Caco-2 (cell line): ENCODE measurements around the gene BAZ2B. TPM values are rescaled to one million over a fixed set of nuclear protein-coding genes. Genes with fewer than 3 reads are reported as not detected.
"Not testable (repeated sequence)": the region's sequence is repeated elsewhere in the genome, so short reads cannot be mapped to it uniquely, and the experiment has no call there.

Experiments
- BruUV-seq: library from RNA; stranded (reverse); fragments of 400-500 nt; replicated peaks from 2 replicates; lab custom pipeline; 2021; lab: Mats Ljungman, UMichigan
- CTCF ChIA-PET: fragments of 300-600 bp; sonication (Branson Sonifier 250); formaldehyde crosslinking; loops from one replicate; lab custom pipeline; 2022; ENCODE audit warnings: antibody characterized with exemption; lab: Charles Lee
- POLR2A ChIA-PET: fragments of 300-600 bp; sonication (Branson Sonifier 250); formaldehyde crosslinking; loops from one replicate; lab custom pipeline; 2022; ENCODE audit warnings: antibody characterized with exemption; lab: Charles Lee
- DNase-seq, 2 experiments: peaks; one replicate each; pipeline versions ENCODE4 v3.0.0 to v3.0.0-alpha.2; 2020 to 2022
- H3K27me3 ChIP-seq: replicated peaks from 2 replicates; pipeline ENCODE4 v1.6.0; 2011; ENCODE audit warnings: low read length; ENCODE audit not compliant: control insufficient read depth, insufficient read depth
- H3K36me3 ChIP-seq: 2 replicates; pipeline ENCODE4 v1.5.1; 2011; ENCODE audit warnings: low read length; ENCODE audit not compliant: control insufficient read depth, insufficient read depth
- H3K4me1 ChIP-seq: fragments of 250-450 bp; sonication (Bioruptor Pico); 2 replicates; pipeline ENCODE4 v1.5.1; 2020; ENCODE audit warnings: mild to moderate bottlenecking
- H3K4me3 ChIP-seq: 2 replicates; pipeline ENCODE4 v1.5.1; 2011; ENCODE audit warnings: low read depth, mild to moderate bottlenecking, control low read depth, low read length
- H3K9me3 ChIP-seq: fragments of 250-450 bp; sonication (Bioruptor Pico); 2 replicates; pipeline ENCODE4 v1.5.1; 2020; ENCODE audit warnings: mild to moderate bottlenecking, moderate library complexity
- H3K27ac Mint-ChIP-seq: one replicate; pipeline ENCODE4 v1.8.0; 2022; ENCODE audit warnings: mixed read lengths; ENCODE audit not compliant: unreplicated experiment
- H3K27me3 Mint-ChIP-seq: one replicate; pipeline ENCODE4 v1.8.0; 2022; ENCODE audit warnings: mixed read lengths; ENCODE audit not compliant: insufficient read depth, unreplicated experiment
- H3K36me3 Mint-ChIP-seq: one replicate; pipeline ENCODE4 v1.8.0; 2022; ENCODE audit warnings: mild to moderate bottlenecking, mixed read lengths; ENCODE audit not compliant: insufficient read depth, unreplicated experiment
- H3K4me1 Mint-ChIP-seq: one replicate; pipeline ENCODE4 v1.8.0; 2022; ENCODE audit warnings: low read depth, mixed read lengths; ENCODE audit not compliant: unreplicated experiment
- H3K4me3 Mint-ChIP-seq: one replicate; pipeline ENCODE4 v1.8.0; 2022; ENCODE audit warnings: mild to moderate bottlenecking, moderate library complexity, mixed read lengths; ENCODE audit not compliant: unreplicated experiment
- H3K9me3 Mint-ChIP-seq: one replicate; pipeline ENCODE4 v1.8.0; 2022; ENCODE audit warnings: mixed read lengths; ENCODE audit not compliant: unreplicated experiment
- CTCF ChIP-seq, 2 experiments: fragments of 200-600 bp in 1 of 2; IDR thresholded peaks; 1 replicate in 1 of 2; 2 replicates in 1 of 2; pipeline versions ENCODE4 v1.5.1 to v1.8.0; 2011 to 2022; ENCODE audit warnings: antibody characterized with exemption in 1 of 2, control low read depth in 1 of 2, inconsistent platforms in 1 of 2, low read depth in 1 of 2, low read length in 1 of 2, mild to moderate bottlenecking in 1 of 2, moderate library complexity in 1 of 2; ENCODE audit not compliant: insufficient read depth in 1 of 2, severe bottlenecking in 1 of 2, unreplicated experiment in 1 of 2
- intact Hi-C: fragments of 100-400 bp; cut with micrococcal nuclease; formaldehyde crosslinking; loops from one replicate; pipeline ENCODE4 v1.10.0; 2022; ENCODE audit not compliant: unreplicated experiment
- total RNA-seq: library from RNA; stranded (reverse); gene quantifications from 2 replicates; pipeline ENCODE4 v1.2.3, GENCODE V29; 2022

Gene BAZ2B
- total RNA-seq, 1 experiment from 2014 or later = 32.9 TPM

- no peaks in the 10 kb centered on the region for H3K4me1 ChIP-seq
- H3K27ac Mint-ChIP-seq = no peak overlapping the region
- H3K9me3 Mint-ChIP-seq = no peaks in the 10 kb centered on the region
- H3K27me3 Mint-ChIP-seq = no peaks in the 10 kb centered on the region
- H3K36me3 Mint-ChIP-seq = no peaks in the 10 kb centered on the region
- no peak for DNase-seq
- no peaks in the 10 kb centered on the region for H3K36me3 ChIP-seq
- H3K27me3 ChIP-seq = no peaks in the 10 kb centered on the region
- intact Hi-C loops = no loop called here
- H3K9me3 ChIP-seq = no peaks in the 10 kb centered on the region
- ChIA-PET POLR2A (no interaction called here), CTCF (no interaction called here)
- no TSS peak for BruUV-seq
- no peak for TF ChIP-seq CTCF (IDR thresholded peaks at IDR 0.05; ENCODE audit: insufficient read depth in 1 of 2, low read depth in 1 of 2, low read length in 1 of 2, severe bottlenecking in 1 of 2, unreplicated experiment in 1 of 2)
- no peaks in the 10 kb centered on the region for H3K4me1 Mint-ChIP-seq
- H3K4me3 Mint-ChIP-seq = no peak overlapping the region
- no peak overlapping the region for H3K4me3 ChIP-seq
These were observed 74.2 kb downstream of the BAZ2B start for GRCh38 chr2:159542101-159542500.

GRCh38 chr2:159539701-159540100 is 76.6 kb downstream of the BAZ2B start:
- Histone ChIP-seq H3K9me3 (no peaks in the 10 kb centered on the region), H3K4me3 (no peak overlapping the region), H3K36me3 (no peaks in the 10 kb centered on the region), H3K27me3 (no peaks in the 10 kb centered on the region), H3K4me1 (no peaks in the 10 kb centered on the region)
- Mint-ChIP-seq H3K27ac (no peak overlapping the region), H3K4me1 (no peaks in the 10 kb centered on the region), H3K36me3 (no peaks in the 10 kb centered on the region), H3K27me3 (no peaks in the 10 kb centered on the region), H3K9me3 (no peaks in the 10 kb centered on the region), H3K4me3 (no peak overlapping the region)
- no TSS peak for BruUV-seq
- no peak for TF ChIP-seq CTCF (IDR thresholded peaks at IDR 0.05; ENCODE audit: insufficient read depth in 1 of 2, low read depth in 1 of 2, low read length in 1 of 2, severe bottlenecking in 1 of 2, unreplicated experiment in 1 of 2)
- intact Hi-C loops = no loop called here
- CTCF ChIA-PET = no interaction called here
- POLR2A ChIA-PET = no interaction called here
- no peak for DNase-seq

- no peak overlapping the region for H3K4me3 Mint-ChIP-seq
- no peaks in the 10 kb centered on the region for H3K4me1 Mint-ChIP-seq
- no peaks in the 10 kb centered on the region for H3K36me3 ChIP-seq
- no TSS peak for BruUV-seq
- H3K36me3 Mint-ChIP-seq = no peaks in the 10 kb centered on the region
- no peaks in the 10 kb centered on the region for H3K9me3 ChIP-seq
- intact Hi-C loops = no loop called here
- H3K4me1 ChIP-seq = no peaks in the 10 kb centered on the region
- H3K27ac Mint-ChIP-seq = no peak overlapping the region
- no peak for TF ChIP-seq CTCF (IDR thresholded peaks at IDR 0.05; ENCODE audit: insufficient read depth in 1 of 2, low read depth in 1 of 2, low read length in 1 of 2, severe bottlenecking in 1 of 2, unreplicated experiment in 1 of 2)
- no peaks in the 10 kb centered on the region for H3K27me3 Mint-ChIP-seq
- ChIA-PET POLR2A (no interaction called here), CTCF (no interaction called here)
- H3K4me3 ChIP-seq = no peak overlapping the region
- no peaks in the 10 kb centered on the region for H3K27me3 ChIP-seq
- no peaks in the 10 kb centered on the region for H3K9me3 Mint-ChIP-seq
- DNase-seq = no peak
These were observed 77.5 kb downstream of the BAZ2B start for GRCh38 chr2:159538801-159539200.

- H3K27me3 Mint-ChIP-seq, CTCF ChIA-PET: not testable (repeated sequence)
These were observed 81.1 kb downstream of the BAZ2B start for GRCh38 chr2:159535261-159535660.

More at GRCh38 chr2:159535261-159535660, 81.1 kb downstream of the BAZ2B start:
- H3K9me3 ChIP-seq, H3K4me1 Mint-ChIP-seq, H3K4me3 Mint-ChIP-seq, H3K27ac Mint-ChIP-seq, BruUV-seq, POLR2A ChIA-PET, H3K27me3 ChIP-seq, H3K4me1 ChIP-seq, intact Hi-C loops, H3K4me3 ChIP-seq, H3K36me3 ChIP-seq, H3K36me3 Mint-ChIP-seq, H3K9me3 Mint-ChIP-seq, DNase-seq: not testable (repeated sequence)
